ENCODE results near the gene SLIT2. TPM values are rescaled to one million over a fixed set of nuclear protein-coding genes. Genes with fewer than 3 reads are reported as not detected.

The SLIT2 gene
- polyA plus RNA-seq, 2 donors = 0.67 to 1.2 TPM

GRCh38 chr4:20252656-20253282, 1.1 kb downstream of the SLIT2 start:
- peaks cover 0 to 7% of the 10 kb centered on the region in 2 donors for H3K27me3 ChIP-seq (ENCODE audit: control insufficient read depth in 1 of 2, insufficient read depth in 2 of 2, low read length in 2 of 2)

GRCh38 chr4:20253283-20253734, 1.6 kb downstream of the SLIT2 start:
- 5% methylated on average over 21 of the region's 21 CpGs for WGBS, 2 donors
- Histone ChIP-seq H3K27me3 (ENCODE audit: control insufficient read depth in 1 of 2, insufficient read depth in 2 of 2, low read length in 2 of 2) (peaks cover 0 to 7% of the 10 kb centered on the region in 2 donors), H3K4me3 (ENCODE audit: low read depth in 1 of 2, low read length in 2 of 2) (peak overlapping the region; percentile 53 to 60), H3K4me1 (ENCODE audit: control insufficient read depth in 2 of 2, insufficient read depth in 2 of 2, low read length in 1 of 2) (peaks cover 3 to 24% of the 10 kb centered on the region in 2 donors), H3K27ac (ENCODE audit: low read depth in 2 of 2, low read length in 1 of 2) (no peak overlapping the region), H3K36me3 (ENCODE audit: control insufficient read depth in 2 of 2, insufficient read depth in 2 of 2, low read length in 1 of 2) (no peaks in the 10 kb centered on the region), H3K9me3 (ENCODE audit: control insufficient read depth in 2 of 2, insufficient read depth in 1 of 2, low read depth in 1 of 2, low read length in 1 of 2) (peaks cover 0 to 7% of the 10 kb centered on the region in 2 donors)

More at GRCh38 chr4:20252656-20253282, 1.1 kb downstream of the SLIT2 start:
- Histone ChIP-seq H3K4me3 (ENCODE audit: low read depth in 1 of 2, low read length in 2 of 2) (peak overlapping the region; percentile 53 to 60), H3K36me3 (ENCODE audit: control insufficient read depth in 2 of 2, insufficient read depth in 2 of 2, low read length in 1 of 2) (no peaks in the 10 kb centered on the region), H3K27ac (ENCODE audit: low read depth in 2 of 2, low read length in 1 of 2) (no peak overlapping the region), H3K4me1 (ENCODE audit: control insufficient read depth in 2 of 2, insufficient read depth in 2 of 2, low read length in 1 of 2) (peaks cover 3 to 24% of the 10 kb centered on the region in 2 donors), H3K9me3 (ENCODE audit: control insufficient read depth in 2 of 2, insufficient read depth in 1 of 2, low read depth in 1 of 2, low read length in 1 of 2) (peaks cover 0 to 7% of the 10 kb centered on the region in 2 donors)
- WGBS, 2 donors = 2 to 3% methylated on average over 50 to 55 of the region's 55 CpGs

- WGBS, 2 donors = 3 to 7% methylated on average over 40 to 43 of the region's 43 CpGs
- H3K27ac ChIP-seq (ENCODE audit: low read depth in 2 of 2, low read length in 1 of 2) = no peak overlapping the region
- peak overlapping the region; percentile 53 to 60 for H3K4me3 ChIP-seq (ENCODE audit: low read depth in 1 of 2, low read length in 2 of 2)
- peaks cover 0 to 7% of the 10 kb centered on the region in 2 donors for H3K9me3 ChIP-seq (ENCODE audit: control insufficient read depth in 2 of 2, insufficient read depth in 1 of 2, low read depth in 1 of 2, low read length in 1 of 2)
- H3K4me1 ChIP-seq (ENCODE audit: control insufficient read depth in 2 of 2, insufficient read depth in 2 of 2, low read length in 1 of 2) = peaks cover 3 to 24% of the 10 kb centered on the region in 2 donors
- peaks cover 0 to 7% of the 10 kb centered on the region in 2 donors for H3K27me3 ChIP-seq (ENCODE audit: control insufficient read depth in 1 of 2, insufficient read depth in 2 of 2, low read length in 2 of 2)
- H3K36me3 ChIP-seq (ENCODE audit: control insufficient read depth in 2 of 2, insufficient read depth in 2 of 2, low read length in 1 of 2) = no peaks in the 10 kb centered on the region
These were observed 2.2 kb downstream of the SLIT2 start for GRCh38 chr4:20253735-20254409.

- WGBS, 2 donors = 6% methylated on average over 64 to 72 of the region's 72 CpGs
- Histone ChIP-seq H3K27me3 (ENCODE audit: control insufficient read depth in 1 of 2, insufficient read depth in 2 of 2, low read length in 2 of 2) (peaks cover 0 to 7% of the 10 kb centered on the region in 2 donors), H3K4me1 (ENCODE audit: control insufficient read depth in 2 of 2, insufficient read depth in 2 of 2, low read length in 1 of 2) (peaks cover 3 to 24% of the 10 kb centered on the region in 2 donors), H3K4me3 (ENCODE audit: low read depth in 1 of 2, low read length in 2 of 2) (peak overlapping the region; percentile 53 to 60), H3K36me3 (ENCODE audit: control insufficient read depth in 2 of 2, insufficient read depth in 2 of 2, low read length in 1 of 2) (no peaks in the 10 kb centered on the region), H3K27ac (ENCODE audit: low read depth in 2 of 2, low read length in 1 of 2) (no peak overlapping the region), H3K9me3 (ENCODE audit: control insufficient read depth in 2 of 2, insufficient read depth in 1 of 2, low read depth in 1 of 2, low read length in 1 of 2) (peaks cover 0 to 7% of the 10 kb centered on the region in 2 donors)
These were observed 3.0 kb downstream of the SLIT2 start for GRCh38 chr4:20254511-20255250.

- 51 to 59% methylated on average over 8 of the region's 8 CpGs for WGBS, 2 donors
- Histone ChIP-seq H3K27me3 (ENCODE audit: control insufficient read depth in 1 of 2, insufficient read depth in 2 of 2, low read length in 2 of 2) (peaks cover 0 to 7% of the 10 kb centered on the region in 2 donors), H3K4me3 (ENCODE audit: low read depth in 1 of 2, low read length in 2 of 2) (peak overlapping the region; percentile 53 to 60), H3K9me3 (ENCODE audit: control insufficient read depth in 2 of 2, insufficient read depth in 1 of 2, low read depth in 1 of 2, low read length in 1 of 2) (peaks cover 0 to 7% of the 10 kb centered on the region in 2 donors), H3K27ac (ENCODE audit: low read depth in 2 of 2, low read length in 1 of 2) (no peak overlapping the region), H3K4me1 (ENCODE audit: control insufficient read depth in 2 of 2, insufficient read depth in 2 of 2, low read length in 1 of 2) (peaks cover 3 to 24% of the 10 kb centered on the region in 2 donors), H3K36me3 (ENCODE audit: control insufficient read depth in 2 of 2, insufficient read depth in 2 of 2, low read length in 1 of 2) (no peaks in the 10 kb centered on the region)
These were observed 3.5 kb downstream of the SLIT2 start for GRCh38 chr4:20255251-20255586.

- Histone ChIP-seq H3K27me3 (ENCODE audit: control insufficient read depth in 1 of 2, insufficient read depth in 2 of 2, low read length in 2 of 2) (peaks cover 0 to 7% of the 10 kb centered on the region in 2 donors), H3K27ac (ENCODE audit: low read depth in 2 of 2, low read length in 1 of 2) (no peak overlapping the region), H3K4me3 (ENCODE audit: low read depth in 1 of 2, low read length in 2 of 2) (peak overlapping the region in 1 of 2 donors; percentile 8), H3K9me3 (ENCODE audit: control insufficient read depth in 2 of 2, insufficient read depth in 1 of 2, low read depth in 1 of 2, low read length in 1 of 2) (peaks cover 0 to 7% of the 10 kb centered on the region in 2 donors), H3K4me1 (ENCODE audit: control insufficient read depth in 2 of 2, insufficient read depth in 2 of 2, low read length in 1 of 2) (peaks cover 3 to 24% of the 10 kb centered on the region in 2 donors), H3K36me3 (ENCODE audit: control insufficient read depth in 2 of 2, insufficient read depth in 2 of 2, low read length in 1 of 2) (no peaks in the 10 kb centered on the region)
- 69 to 75% methylated on average over 4 of the region's 4 CpGs for WGBS, 2 donors
These were observed 4.1 kb downstream of the SLIT2 start for GRCh38 chr4:20255823-20256222.

GRCh38 chr4:20256381-20256881, 4.7 kb downstream of the SLIT2 start:
- WGBS, 2 donors = 75% methylated on average over 2 of the region's 2 CpGs
- H3K4me3 ChIP-seq (ENCODE audit: low read depth in 1 of 2, low read length in 2 of 2) = no peak overlapping the region
- H3K27me3 ChIP-seq (ENCODE audit: control insufficient read depth in 1 of 2, insufficient read depth in 2 of 2, low read length in 2 of 2) = peaks cover 0 to 7% of the 10 kb centered on the region in 2 donors
- H3K27ac ChIP-seq (ENCODE audit: low read depth in 2 of 2, low read length in 1 of 2) = no peak overlapping the region
- H3K4me1 ChIP-seq (ENCODE audit: control insufficient read depth in 2 of 2, insufficient read depth in 2 of 2, low read length in 1 of 2) = peaks cover 3 to 24% of the 10 kb centered on the region in 2 donors
- no peaks in the 10 kb centered on the region for H3K36me3 ChIP-seq (ENCODE audit: control insufficient read depth in 2 of 2, insufficient read depth in 2 of 2, low read length in 1 of 2)
- peaks cover 0 to 7% of the 10 kb centered on the region in 2 donors for H3K9me3 ChIP-seq (ENCODE audit: control insufficient read depth in 2 of 2, insufficient read depth in 1 of 2, low read depth in 1 of 2, low read length in 1 of 2)

GRCh38 chr4:20259707-20260106, 8.0 kb downstream of the SLIT2 start:
- H3K9me3 ChIP-seq (ENCODE audit: control insufficient read depth in 2 of 2, insufficient read depth in 1 of 2, low read depth in 1 of 2, low read length in 1 of 2) = no peaks in the 10 kb centered on the region
- H3K27me3 ChIP-seq (ENCODE audit: control insufficient read depth in 1 of 2, insufficient read depth in 2 of 2, low read length in 2 of 2) = no peaks in the 10 kb centered on the region
- H3K4me3 ChIP-seq (ENCODE audit: low read depth in 1 of 2, low read length in 2 of 2) = no peak overlapping the region
- H3K4me1 ChIP-seq (ENCODE audit: control insufficient read depth in 2 of 2, insufficient read depth in 2 of 2, low read length in 1 of 2) = peaks cover 0 to 5% of the 10 kb centered on the region in 2 donors
- H3K27ac ChIP-seq (ENCODE audit: low read depth in 2 of 2, low read length in 1 of 2) = no peak overlapping the region
- no peaks in the 10 kb centered on the region for H3K36me3 ChIP-seq (ENCODE audit: control insufficient read depth in 2 of 2, insufficient read depth in 2 of 2, low read length in 1 of 2)

- Histone ChIP-seq H3K27ac (ENCODE audit: low read depth in 2 of 2, low read length in 1 of 2) (no peak overlapping the region), H3K36me3 (ENCODE audit: control insufficient read depth in 2 of 2, insufficient read depth in 2 of 2, low read length in 1 of 2) (no peaks in the 10 kb centered on the region), H3K4me3 (ENCODE audit: low read depth in 1 of 2, low read length in 2 of 2) (no peak overlapping the region), H3K27me3 (ENCODE audit: control insufficient read depth in 1 of 2, insufficient read depth in 2 of 2, low read length in 2 of 2) (no peaks in the 10 kb centered on the region), H3K9me3 (ENCODE audit: control insufficient read depth in 2 of 2, insufficient read depth in 1 of 2, low read depth in 1 of 2, low read length in 1 of 2) (no peaks in the 10 kb centered on the region), H3K4me1 (ENCODE audit: control insufficient read depth in 2 of 2, insufficient read depth in 2 of 2, low read length in 1 of 2) (no peaks in the 10 kb centered on the region)
- 37 to 76% methylated on average over 2 of the region's 2 CpGs for WGBS, 2 donors
These were observed 9.1 kb downstream of the SLIT2 start for GRCh38 chr4:20260821-20261220.

Data from esophagus (tissue), 2 donors.